ENCODE measurements around the gene REC114. TPM values are rescaled to one million over a fixed set of nuclear protein-coding genes. Genes with fewer than 3 reads are reported as not detected.

Gene REC114
- total RNA-seq, 1 experiment from 2014 or later: not detected

GRCh38 chr15:73474785-73475184 is 31.8 kb downstream of the REC114 start:
- CTCF ChIA-PET: no interaction called here

DNA sequence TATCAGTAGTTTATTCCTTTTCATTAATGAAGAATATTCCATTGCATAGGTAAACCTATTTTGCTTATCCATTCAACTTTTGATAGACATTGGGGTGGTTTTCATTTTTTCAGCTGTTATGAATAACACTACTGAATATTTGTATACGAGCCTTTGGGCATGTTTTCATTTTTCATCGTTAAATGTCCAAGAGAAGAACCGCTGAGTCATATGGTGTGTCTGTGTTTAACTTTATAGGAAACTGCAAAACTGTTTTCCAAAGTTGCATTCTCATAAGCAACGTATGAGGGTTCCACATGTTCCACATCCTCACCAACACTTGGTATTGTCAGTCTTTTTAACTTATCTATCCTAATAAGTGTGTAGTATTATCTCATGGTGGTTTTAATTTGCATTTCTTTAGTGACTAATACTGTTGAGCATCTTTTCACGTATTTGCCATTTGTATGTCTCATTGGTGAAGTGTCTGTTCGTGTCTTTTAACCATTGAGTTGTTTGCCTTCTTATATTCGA is 33.8 kb downstream of the REC114 start:
- Mint-ChIP-seq H3K4me3 (ENCODE audit: low read depth, unreplicated experiment) (no peak overlapping the region), H3K9me3 (ENCODE audit: low read depth, unreplicated experiment) (no peaks in the 10 kb centered on the region), H3K36me3 (ENCODE audit: insufficient read depth, unreplicated experiment) (no peaks in the 10 kb centered on the region), H3K4me1 (ENCODE audit: low read depth, unreplicated experiment) (no peaks in the 10 kb centered on the region), H3K27ac (ENCODE audit: unreplicated experiment) (no peak overlapping the region), H3K27me3 (ENCODE audit: unreplicated experiment) (peaks cover 28% of the 10 kb centered on the region)
- CTCF ChIA-PET: no interaction called here
- no peak for TF ChIP-seq CTCF (IDR thresholded peaks at IDR 0.05; ENCODE audit: unreplicated experiment)
- DNase-seq: no peak
- intact Hi-C loops (cut with micrococcal nuclease; ENCODE audit: unreplicated experiment): no loop called here
- no TSS peak for BruUV-seq (replicated peaks)

More at GRCh38 chr15:73474785-73475184, 31.8 kb downstream of the REC114 start:
- no peak overlapping the region for H3K4me3 Mint-ChIP-seq (ENCODE audit: low read depth, unreplicated experiment)
- H3K27me3 Mint-ChIP-seq (ENCODE audit: unreplicated experiment): peaks cover 47% of the 10 kb centered on the region
- H3K9me3 Mint-ChIP-seq (ENCODE audit: low read depth, unreplicated experiment): no peaks in the 10 kb centered on the region
- no peaks in the 10 kb centered on the region for H3K36me3 Mint-ChIP-seq (ENCODE audit: insufficient read depth, unreplicated experiment)
- no peak for TF ChIP-seq CTCF (IDR thresholded peaks at IDR 0.05; ENCODE audit: unreplicated experiment)
- BruUV-seq (replicated peaks): no TSS peak
- no peaks in the 10 kb centered on the region for H3K4me1 Mint-ChIP-seq (ENCODE audit: low read depth, unreplicated experiment)
- H3K27ac Mint-ChIP-seq (ENCODE audit: unreplicated experiment): no peak overlapping the region
- DNase-seq: no peak
- intact Hi-C loops (cut with micrococcal nuclease; ENCODE audit: unreplicated experiment): no loop called here

DNA sequence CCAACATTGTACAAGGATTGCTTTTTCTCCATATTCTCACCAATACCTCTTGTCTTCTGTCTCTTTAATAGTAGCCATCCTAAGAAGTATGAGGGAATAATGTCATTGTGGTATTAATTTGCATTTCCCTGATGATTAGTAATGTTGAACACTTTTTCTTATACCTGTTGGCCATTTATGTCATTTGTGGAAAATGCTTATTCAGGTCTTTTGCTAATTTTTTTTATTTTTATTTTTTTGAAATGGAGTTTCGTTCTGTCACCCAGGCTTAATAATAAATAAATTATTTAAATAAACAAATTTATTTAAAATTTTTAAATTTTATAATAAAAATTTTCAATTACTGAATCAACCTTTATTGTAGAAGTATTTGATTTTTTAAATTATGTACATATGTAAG is 37.1 kb downstream of the REC114 start:
- no TSS peak for BruUV-seq (replicated peaks)
- intact Hi-C loops (cut with micrococcal nuclease; ENCODE audit: unreplicated experiment): no loop called here
- Mint-ChIP-seq H3K36me3 (ENCODE audit: insufficient read depth, unreplicated experiment) (no peaks in the 10 kb centered on the region), H3K4me3 (ENCODE audit: low read depth, unreplicated experiment) (no peak overlapping the region), H3K27ac (ENCODE audit: unreplicated experiment) (no peak overlapping the region), H3K4me1 (ENCODE audit: low read depth, unreplicated experiment) (no peaks in the 10 kb centered on the region), H3K27me3 (ENCODE audit: unreplicated experiment) (peaks cover 20% of the 10 kb centered on the region), H3K9me3 (ENCODE audit: low read depth, unreplicated experiment) (no peaks in the 10 kb centered on the region)
- DNase-seq: no peak
- CTCF ChIA-PET: no interaction called here
- no peak for TF ChIP-seq CTCF (IDR thresholded peaks at IDR 0.05; ENCODE audit: unreplicated experiment)

DNA sequence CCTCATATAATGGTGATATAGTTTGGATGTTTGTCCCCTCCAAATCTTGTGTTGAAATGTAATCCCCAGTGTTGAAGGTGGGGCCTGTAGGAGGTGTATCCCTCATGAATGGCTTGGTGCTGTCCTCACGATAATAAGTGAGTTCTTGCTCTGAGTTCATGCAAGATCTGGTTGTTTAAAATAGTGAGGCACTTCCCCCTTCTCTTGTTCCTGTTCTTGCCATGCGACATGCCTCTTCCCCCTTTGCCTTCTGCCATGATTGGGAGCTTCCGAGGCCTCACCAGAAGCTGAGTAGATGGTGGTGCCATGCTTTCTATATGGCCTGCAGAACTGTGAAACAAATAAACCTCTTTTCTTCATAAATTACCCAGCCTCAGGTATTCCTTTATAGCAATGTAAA is 39.2 kb downstream of the REC114 start:
- no TSS peak for BruUV-seq (replicated peaks)
- Mint-ChIP-seq H3K4me3 (ENCODE audit: low read depth, unreplicated experiment) (no peak overlapping the region), H3K27me3 (ENCODE audit: unreplicated experiment) (peaks cover 41% of the 10 kb centered on the region), H3K4me1 (ENCODE audit: low read depth, unreplicated experiment) (no peaks in the 10 kb centered on the region), H3K9me3 (ENCODE audit: low read depth, unreplicated experiment) (peaks cover 2% of the 10 kb centered on the region), H3K36me3 (ENCODE audit: insufficient read depth, unreplicated experiment) (no peaks in the 10 kb centered on the region), H3K27ac (ENCODE audit: unreplicated experiment) (no peak overlapping the region)
- intact Hi-C loops (cut with micrococcal nuclease; ENCODE audit: unreplicated experiment): no loop called here
- no peak for TF ChIP-seq CTCF (IDR thresholded peaks at IDR 0.05; ENCODE audit: unreplicated experiment)
- CTCF ChIA-PET: no interaction called here
- no peak for DNase-seq

All from Calu3 (cell line).